Peyer's patch (tissue), 4 donors: Measurements from ENCODE around the gene GALNT9. TPM values are rescaled to one million over a fixed set of nuclear protein-coding genes. Genes with fewer than 3 reads are reported as not detected.
A peak's percentile ranks its signal among the peaks of the same experiment; 100 is the strongest.

Experiments
- DNase-seq, 3 donors: peaks; one replicate each; pipeline ENCODE4 v3.0.0-alpha.2; 2017 to 2019
- H3K27ac ChIP-seq, 4 donors: fragments of 200-600 bp; sonication (generic); one replicate each; pipeline ENCODE4 v1.5.1; 2016 to 2019
- H3K27me3 ChIP-seq, 2 donors: fragments of 200-600 bp; sonication (generic); one replicate each; pipeline ENCODE4 v1.5.1; 2019
- H3K36me3 ChIP-seq, 3 donors: fragments of 200-600 bp; sonication (generic); one replicate each; pipeline ENCODE4 v1.5.1; 2016 to 2019
- H3K4me1 ChIP-seq, 4 donors: fragments of 200-600 bp; sonication (generic); one replicate each; pipeline ENCODE4 v1.5.1; 2016 to 2019
- H3K4me3 ChIP-seq, 4 donors: fragments of 200-600 bp; sonication (generic); 1 replicate in 3 of 4; 2 replicates in 1 of 4; pipeline ENCODE4 v1.5.1; 2016 to 2019; ENCODE audit warnings: mild to moderate bottlenecking in 1 of 4
- H3K9me3 ChIP-seq, 4 donors: fragments of 200-600 bp; sonication (generic); one replicate each; pipeline ENCODE4 v1.5.1; 2016 to 2019; ENCODE audit warnings: mild to moderate bottlenecking in 1 of 4
- POLR2A ChIP-seq, 2 donors: fragments of 450-650 bp; IDR thresholded peaks; one replicate each; pipeline ENCODE4 v1.5.1; 2017; ENCODE audit warnings: antibody characterized with exemption in 2 of 2, mild to moderate bottlenecking in 2 of 2, moderate library complexity in 2 of 2
- total RNA-seq, 4 donors: library from RNA; depleted of rRNA; stranded (reverse); fragments of >200 nt; gene quantifications; one replicate each; pipeline ENCODE4 v1.1.0, GENCODE V29; 2016
- TF ChIP-seq, protein P1 (sequence below), 6 experiments: fragments of 450-650 bp in 4 of 6; fragments of 200-600 bp in 2 of 6; sonication (generic) in 1 of 6; IDR thresholded peaks; one replicate each; pipeline ENCODE4 v1.5.1; 2017 to 2019; ENCODE audit warnings: antibody characterized with exemption in 6 of 6, mild to moderate bottlenecking in 3 of 6, moderate library complexity in 1 of 6

The GALNT9 gene
- total RNA-seq, 4 donors from 2014 or later, result not detected

GRCh38 chr12:132276827-132277373, 52.5 kb downstream of the GALNT9 start:
- Histone ChIP-seq H3K27ac (no peak overlapping the region), H3K27me3 (no peaks in the 10 kb centered on the region)
- no peak for DNase-seq

GRCh38 chr12:132276066-132276826, 53.1 kb downstream of the GALNT9 start:
- no peak overlapping the region for H3K4me3 ChIP-seq
- H3K27ac ChIP-seq, result no peak overlapping the region
- H3K27me3 ChIP-seq, result no peaks in the 10 kb centered on the region
- H3K9me3 ChIP-seq, result no peaks in the 10 kb centered on the region
- no peaks in the 10 kb centered on the region for H3K36me3 ChIP-seq
- DNase-seq, result no peak
- peaks cover 0 to 4% (median 0%) of the 10 kb centered on the region in 4 donors for H3K4me1 ChIP-seq
- TF ChIP-seq, protein P1, sequence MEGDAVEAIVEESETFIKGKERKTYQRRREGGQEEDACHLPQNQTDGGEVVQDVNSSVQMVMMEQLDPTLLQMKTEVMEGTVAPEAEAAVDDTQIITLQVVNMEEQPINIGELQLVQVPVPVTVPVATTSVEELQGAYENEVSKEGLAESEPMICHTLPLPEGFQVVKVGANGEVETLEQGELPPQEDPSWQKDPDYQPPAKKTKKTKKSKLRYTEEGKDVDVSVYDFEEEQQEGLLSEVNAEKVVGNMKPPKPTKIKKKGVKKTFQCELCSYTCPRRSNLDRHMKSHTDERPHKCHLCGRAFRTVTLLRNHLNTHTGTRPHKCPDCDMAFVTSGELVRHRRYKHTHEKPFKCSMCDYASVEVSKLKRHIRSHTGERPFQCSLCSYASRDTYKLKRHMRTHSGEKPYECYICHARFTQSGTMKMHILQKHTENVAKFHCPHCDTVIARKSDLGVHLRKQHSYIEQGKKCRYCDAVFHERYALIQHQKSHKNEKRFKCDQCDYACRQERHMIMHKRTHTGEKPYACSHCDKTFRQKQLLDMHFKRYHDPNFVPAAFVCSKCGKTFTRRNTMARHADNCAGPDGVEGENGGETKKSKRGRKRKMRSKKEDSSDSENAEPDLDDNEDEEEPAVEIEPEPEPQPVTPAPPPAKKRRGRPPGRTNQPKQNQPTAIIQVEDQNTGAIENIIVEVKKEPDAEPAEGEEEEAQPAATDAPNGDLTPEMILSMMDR (IDR thresholded peaks at IDR 0.05), result no peak
- no peak for TF ChIP-seq POLR2A (IDR thresholded peaks at IDR 0.05)

More at GRCh38 chr12:132276827-132277373, 52.5 kb downstream of the GALNT9 start:
- Histone ChIP-seq H3K9me3 (no peaks in the 10 kb centered on the region), H3K4me3 (no peak overlapping the region), H3K36me3 (no peaks in the 10 kb centered on the region), H3K4me1 (peaks cover 0 to 4% (median 0%) of the 10 kb centered on the region in 4 donors)
- TF ChIP-seq, protein P1 (IDR thresholded peaks at IDR 0.05), result no peak
- no peak for TF ChIP-seq POLR2A (IDR thresholded peaks at IDR 0.05)

- H3K36me3 ChIP-seq, result no peaks in the 10 kb centered on the region
- H3K4me3 ChIP-seq, result no peak overlapping the region
- no peak for DNase-seq
- H3K9me3 ChIP-seq, result no peaks in the 10 kb centered on the region
- TF ChIP-seq POLR2A (IDR thresholded peaks at IDR 0.05), result no peak
- TF ChIP-seq, protein P1 (IDR thresholded peaks at IDR 0.05), result no peak
- H3K4me1 ChIP-seq, result peaks cover 0 to 4% (median 0%) of the 10 kb centered on the region in 4 donors
- H3K27me3 ChIP-seq, result no peaks in the 10 kb centered on the region
- H3K27ac ChIP-seq, result no peak overlapping the region
Measured at GRCh38 chr12:132275631-132276030, 53.8 kb downstream of the GALNT9 start.

DNA sequence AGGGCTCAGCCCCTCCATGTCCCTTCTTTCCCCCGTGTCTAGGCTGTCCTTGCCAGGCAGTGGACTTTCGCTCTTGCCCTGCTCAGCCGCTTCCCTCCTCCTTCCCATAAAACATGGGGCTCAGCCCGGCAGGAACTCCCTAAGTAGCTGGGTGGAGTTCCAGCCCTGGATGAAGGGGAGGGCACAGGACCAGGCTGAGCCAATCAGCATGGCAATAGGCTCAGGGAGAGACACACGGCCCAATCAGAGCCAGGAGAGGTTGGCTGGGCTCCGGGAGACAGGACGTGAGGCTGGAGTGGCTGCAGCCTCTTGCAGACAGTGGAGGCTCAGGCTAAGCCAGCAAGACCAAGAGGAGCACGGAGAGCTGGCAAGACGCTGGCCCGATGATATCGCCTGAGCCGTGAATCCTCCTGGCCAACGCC, 54.3 kb downstream of the GALNT9 start:
- H3K9me3 ChIP-seq, result no peaks in the 10 kb centered on the region
- no peak overlapping the region for H3K4me3 ChIP-seq
- H3K4me1 ChIP-seq, result peaks cover 0 to 4% (median 0%) of the 10 kb centered on the region in 4 donors
- TF ChIP-seq POLR2A (IDR thresholded peaks at IDR 0.05), result no peak
- TF ChIP-seq, protein P1 (IDR thresholded peaks at IDR 0.05), result no peak
- no peak overlapping the region for H3K27ac ChIP-seq
- peak in 1 of 3 donors; percentile 58 for DNase-seq
- no peaks in the 10 kb centered on the region for H3K36me3 ChIP-seq
- no peaks in the 10 kb centered on the region for H3K27me3 ChIP-seq

- no peak overlapping the region for H3K4me3 ChIP-seq
- peaks cover 0 to 4% (median 0%) of the 10 kb centered on the region in 4 donors for H3K4me1 ChIP-seq
- TF ChIP-seq, protein P1 (IDR thresholded peaks at IDR 0.05), result no peak
- TF ChIP-seq POLR2A (IDR thresholded peaks at IDR 0.05), result no peak
- H3K36me3 ChIP-seq, result no peaks in the 10 kb centered on the region
- no peak overlapping the region for H3K27ac ChIP-seq
- no peaks in the 10 kb centered on the region for H3K9me3 ChIP-seq
- DNase-seq, result no peak
- no peaks in the 10 kb centered on the region for H3K27me3 ChIP-seq
Measured at GRCh38 chr12:132273992-132274334, 55.4 kb downstream of the GALNT9 start.
